Endodermal cell (in vitro differentiated cells): ENCODE measurements around the gene SOCS7. TPM values are rescaled to one million over a fixed set of nuclear protein-coding genes. Genes with fewer than 3 reads are reported as not detected.

ENCODE experiments used
- DNase-seq: peaks from one replicate; pipeline ENCODE4 v3.0.0-alpha.2; 2017
- H3K27ac ChIP-seq: 2 replicates; pipeline ENCODE4 v1.5.1; 2013; ENCODE audit warnings: mild to moderate bottlenecking, low read depth, low read length, moderate library complexity
- H3K27me3 ChIP-seq: 2 replicates; pipeline ENCODE4 v1.6.1; 2013; ENCODE audit warnings: mild to moderate bottlenecking, low read length, moderate library complexity; ENCODE audit not compliant: insufficient read depth, control insufficient read depth, poor library complexity, severe bottlenecking
- H3K36me3 ChIP-seq: 2 replicates; pipeline ENCODE4 v1.7.0; 2013; ENCODE audit warnings: mild to moderate bottlenecking, low read length, moderate library complexity; ENCODE audit not compliant: control insufficient read depth, insufficient read depth
- H3K4me1 ChIP-seq: one replicate; pipeline ENCODE4 v1.7.0; 2013; ENCODE audit warnings: low read length; ENCODE audit not compliant: control insufficient read depth, insufficient read depth
- H3K4me3 ChIP-seq: 2 replicates; pipeline ENCODE4 v1.5.1; 2013; ENCODE audit warnings: mild to moderate bottlenecking, low read length, moderate library complexity
- H3K9ac ChIP-seq: 2 replicates; pipeline ENCODE4 v1.6.1; 2013; ENCODE audit warnings: mild to moderate bottlenecking, low read length, moderate library complexity; ENCODE audit not compliant: poor library complexity, severe bottlenecking; ENCODE audit errors: extremely low read depth
- H3K9me3 ChIP-seq: 2 replicates; pipeline ENCODE4 v1.6.1; 2013; ENCODE audit warnings: mild to moderate bottlenecking, low read length, moderate library complexity; ENCODE audit not compliant: control insufficient read depth
- H3K27ac Mint-ChIP-seq: 2 replicates; pipeline ENCODE4 v1.8.0; 2020; ENCODE audit warnings: mixed read lengths
- H3K27me3 Mint-ChIP-seq: 2 replicates; pipeline ENCODE4 v1.8.0; 2021; ENCODE audit warnings: mild to moderate bottlenecking, mixed read lengths; ENCODE audit not compliant: insufficient read depth
- H3K36me3 Mint-ChIP-seq: 2 replicates; pipeline ENCODE4 v1.8.0; 2020; ENCODE audit warnings: low read depth, mixed read lengths
- H3K4me1 Mint-ChIP-seq: 2 replicates; pipeline ENCODE4 v1.8.0; 2020; ENCODE audit warnings: mixed read lengths
- H3K4me3 Mint-ChIP-seq: 2 replicates; pipeline ENCODE4 v1.8.0; 2020; ENCODE audit warnings: mild to moderate bottlenecking, moderate library complexity, mixed read lengths
- H3K9me3 Mint-ChIP-seq: 2 replicates; pipeline ENCODE4 v1.8.0; 2020; ENCODE audit warnings: mild to moderate bottlenecking, mixed read lengths
- CTCF ChIP-seq: fragments of 200-600 bp; sonication (generic); conservative IDR thresholded peaks from 2 replicates; pipeline ENCODE4 v1.5.0; 2021; ENCODE audit warnings: antibody characterized with exemption, mild to moderate bottlenecking
- WGBS, 2 experiments: methylation state at CpG; one replicate each; pipeline versions ENCODE4 v1.1.5 to v1.1.7; 2013; ENCODE audit warnings: missing lambda C conversion rate in 2 of 2, mixed read lengths in 1 of 2; ENCODE audit not compliant: insufficient coverage in 1 of 2, insufficient read length in 1 of 2; 5-methylcytosine and 5-hydroxymethylcytosine counted together
- total RNA-seq, 2 donors: library from RNA; stranded (reverse); fragmentation: NEBNext Ultra II Directional in 1 of 2; extraction: Animal tissue kit (Norgen Biotek cat#: 25700) in 1 of 2; gene quantifications; 2 replicates in 1 of 2; 3 replicates in 1 of 2; pipeline ENCODE4 v1.2.1, GENCODE V29; 2021

Gene SOCS7
- total RNA-seq, 2 donors from 2014 or later = 24.4 to 28.1 TPM

- Histone ChIP-seq H3K4me3 (no peak overlapping the region), H3K27me3 (no peaks in the 10 kb centered on the region), H3K9ac (no peak overlapping the region), H3K36me3 (no peaks in the 10 kb centered on the region), H3K27ac (no peak overlapping the region), H3K4me1 (no peaks in the 10 kb centered on the region), H3K9me3 (no peaks in the 10 kb centered on the region)
- no peaks in the 10 kb centered on the region for H3K36me3 Mint-ChIP-seq
- H3K4me3 Mint-ChIP-seq = no peak overlapping the region
- H3K4me1 Mint-ChIP-seq = peaks cover 8% of the 10 kb centered on the region
- no peak overlapping the region for H3K27ac Mint-ChIP-seq
- 92 to 100% methylated on average over 1 to 7 of the region's 7 CpGs for WGBS, 2 experiments
- DNase-seq = no peak
- TF ChIP-seq CTCF = no peak
- peaks cover 4% of the 10 kb centered on the region for H3K27me3 Mint-ChIP-seq
- no peaks in the 10 kb centered on the region for H3K9me3 Mint-ChIP-seq
Measured at GRCh38 chr17:38332735-38333134, 18.9 kb upstream of the SOCS7 start.

- Histone ChIP-seq H3K9ac (no peak overlapping the region), H3K27me3 (no peaks in the 10 kb centered on the region)
- H3K4me3 Mint-ChIP-seq = no peak overlapping the region
Measured at GRCh38 chr17:38333635-38334295, 17.9 kb upstream of the SOCS7 start.

GRCh38 chr17:38334480-38335364 lies 16.9 kb upstream of the SOCS7 start:
- no peak for TF ChIP-seq CTCF
- no peak overlapping the region for H3K9ac ChIP-seq
- H3K27ac ChIP-seq = no peak overlapping the region
- no peaks in the 10 kb centered on the region for H3K4me1 ChIP-seq
- H3K9me3 ChIP-seq = no peaks in the 10 kb centered on the region
- no peak overlapping the region for H3K4me3 ChIP-seq
- Mint-ChIP-seq H3K36me3 (no peaks in the 10 kb centered on the region), H3K4me3 (no peak overlapping the region), H3K27ac (no peak overlapping the region), H3K9me3 (no peaks in the 10 kb centered on the region), H3K4me1 (peaks cover 8% of the 10 kb centered on the region), H3K27me3 (peaks cover 2% of the 10 kb centered on the region)
- WGBS, 2 experiments = 89 to 99% methylated on average over 18 to 30 of the region's 30 CpGs
- DNase-seq = peak; percentile 49
- H3K36me3 ChIP-seq = no peaks in the 10 kb centered on the region
- H3K27me3 ChIP-seq = no peaks in the 10 kb centered on the region

More at GRCh38 chr17:38333635-38334295, 17.9 kb upstream of the SOCS7 start:
- peak; percentile 97 for TF ChIP-seq CTCF
- Histone ChIP-seq H3K9me3 (no peaks in the 10 kb centered on the region), H3K4me1 (no peaks in the 10 kb centered on the region), H3K36me3 (no peaks in the 10 kb centered on the region), H3K4me3 (no peak overlapping the region), H3K27ac (no peak overlapping the region)
- H3K36me3 Mint-ChIP-seq = no peaks in the 10 kb centered on the region
- H3K27me3 Mint-ChIP-seq = peaks cover 2% of the 10 kb centered on the region
- no peak overlapping the region for H3K27ac Mint-ChIP-seq
- 53 to 83% methylated on average over 4 to 12 of the region's 12 CpGs for WGBS, 2 experiments
- peaks cover 8% of the 10 kb centered on the region for H3K4me1 Mint-ChIP-seq
- H3K9me3 Mint-ChIP-seq = no peaks in the 10 kb centered on the region
- peak; percentile 99 for DNase-seq
